Esophagus squamous epithelium (tissue), 4 donors: ENCODE measurements around the gene OCA2.

ENCODE experiments used
- POLR2A ChIP-seq, 4 donors: fragments of 450-650 bp; IDR thresholded peaks; one replicate each; pipeline ENCODE4 v1.6.1; 2017; ENCODE audit warnings: antibody characterized with exemption in 4 of 4, mild to moderate bottlenecking in 4 of 4, moderate library complexity in 3 of 4
- TF ChIP-seq, protein P1 (sequence below), 6 experiments: fragments of 450-650 bp in 4 of 6; fragments of 200-600 bp in 2 of 6; sonication (generic) in 2 of 6; IDR thresholded peaks; one replicate each; pipeline ENCODE4 v1.5.1; 2016 to 2019; ENCODE audit warnings: antibody characterized with exemption in 6 of 6, mild to moderate bottlenecking in 4 of 6, moderate library complexity in 4 of 6

DNA sequence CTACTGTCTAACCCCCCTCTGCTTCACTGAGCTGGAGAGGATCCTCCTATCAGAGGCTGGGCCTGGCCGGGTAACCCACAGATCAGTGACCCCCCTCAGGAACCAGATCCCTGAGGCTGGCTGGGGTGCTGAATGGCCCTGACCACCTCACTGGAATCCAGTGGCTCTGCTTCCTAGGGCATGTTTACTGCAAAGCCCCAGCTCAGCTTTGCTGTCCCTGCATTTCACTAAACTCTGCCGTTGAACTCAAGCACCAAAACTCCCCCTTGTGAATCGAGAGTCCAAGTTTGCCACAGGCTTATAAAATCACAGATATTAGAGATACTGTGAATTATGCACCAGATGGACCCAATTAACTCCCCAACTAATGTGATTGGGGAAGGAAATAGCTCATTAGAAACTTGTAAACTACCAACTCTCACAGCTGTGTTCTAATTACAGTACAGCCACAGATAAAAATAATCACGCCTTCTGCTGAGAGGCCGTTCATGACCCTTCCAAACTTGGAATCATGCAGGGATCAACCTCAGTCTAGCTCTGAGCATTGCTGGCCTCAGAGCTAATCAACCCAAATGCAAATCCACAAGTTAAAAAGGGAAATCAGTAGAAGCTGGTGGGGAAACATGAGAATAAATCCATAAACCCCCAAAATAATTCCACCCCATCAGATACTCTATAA lies 47.0 kb downstream of the OCA2 start:
- TF ChIP-seq, protein P1, sequence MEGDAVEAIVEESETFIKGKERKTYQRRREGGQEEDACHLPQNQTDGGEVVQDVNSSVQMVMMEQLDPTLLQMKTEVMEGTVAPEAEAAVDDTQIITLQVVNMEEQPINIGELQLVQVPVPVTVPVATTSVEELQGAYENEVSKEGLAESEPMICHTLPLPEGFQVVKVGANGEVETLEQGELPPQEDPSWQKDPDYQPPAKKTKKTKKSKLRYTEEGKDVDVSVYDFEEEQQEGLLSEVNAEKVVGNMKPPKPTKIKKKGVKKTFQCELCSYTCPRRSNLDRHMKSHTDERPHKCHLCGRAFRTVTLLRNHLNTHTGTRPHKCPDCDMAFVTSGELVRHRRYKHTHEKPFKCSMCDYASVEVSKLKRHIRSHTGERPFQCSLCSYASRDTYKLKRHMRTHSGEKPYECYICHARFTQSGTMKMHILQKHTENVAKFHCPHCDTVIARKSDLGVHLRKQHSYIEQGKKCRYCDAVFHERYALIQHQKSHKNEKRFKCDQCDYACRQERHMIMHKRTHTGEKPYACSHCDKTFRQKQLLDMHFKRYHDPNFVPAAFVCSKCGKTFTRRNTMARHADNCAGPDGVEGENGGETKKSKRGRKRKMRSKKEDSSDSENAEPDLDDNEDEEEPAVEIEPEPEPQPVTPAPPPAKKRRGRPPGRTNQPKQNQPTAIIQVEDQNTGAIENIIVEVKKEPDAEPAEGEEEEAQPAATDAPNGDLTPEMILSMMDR (IDR thresholded peaks at IDR 0.05): no peak
- no peak for TF ChIP-seq POLR2A (IDR thresholded peaks at IDR 0.05)
